Measurements from ENCODE around the gene PCNT. TPM values are rescaled to one million over a fixed set of nuclear protein-coding genes. Genes with fewer than 3 reads are reported as not detected.

The PCNT gene
- total RNA-seq, 1 experiment from 2014 or later, result 41.0 TPM

GRCh38 chr21:46404306-46404705 lies 80.3 kb downstream of the PCNT start:
- H3K36me3 Mint-ChIP-seq, result peaks cover 31% of the 10 kb centered on the region
- ATAC-seq (no peak), DNase-seq (ENCODE audit: low spot score) (no peak)
- H3K4me3 Mint-ChIP-seq, result no peak overlapping the region
- H3K27me3 Mint-ChIP-seq (ENCODE audit: low read depth), result no peaks in the 10 kb centered on the region
- CTCF ChIA-PET, result no interaction called here
- TF ChIP-seq HMGXB4 (CRISPR knock-in tag; IDR thresholded peaks at IDR 0.05) (no peak), SMAD4 (CRISPR knock-in tag; IDR thresholded peaks at IDR 0.05) (no peak), PRDM15 (CRISPR knock-in tag; IDR thresholded peaks at IDR 0.05) (no peak), CREB1 (CRISPR knock-in tag; IDR thresholded peaks at IDR 0.05) (no peak), ZNF317 (CRISPR knock-in tag; IDR thresholded peaks at IDR 0.05; ENCODE audit: borderline replicate concordance, low read depth) (no peak), PREB (CRISPR knock-in tag; IDR thresholded peaks at IDR 0.05; ENCODE audit: borderline replicate concordance) (no peak)
- H3K4me1 Mint-ChIP-seq, result peaks cover 6% of the 10 kb centered on the region
- POLR2A ChIA-PET, result no interaction called here
- H3K9me3 Mint-ChIP-seq, result no peaks in the 10 kb centered on the region
- H3K27ac Mint-ChIP-seq, result no peak overlapping the region

- DNase-seq (ENCODE audit: low spot score) (no peak), ATAC-seq (no peak)
- Mint-ChIP-seq H3K4me3 (no peak overlapping the region), H3K4me1 (peaks cover 23% of the 10 kb centered on the region), H3K9me3 (no peaks in the 10 kb centered on the region), H3K27me3 (ENCODE audit: low read depth) (no peaks in the 10 kb centered on the region), H3K27ac (0 out of 2 replicates have a peak overlapping the region, but pooled peaks have one; percentile 61), H3K36me3 (peaks cover 20% of the 10 kb centered on the region)
- TF ChIP-seq TP53 (CRISPR knock-in tag; IDR thresholded peaks at IDR 0.05) (no peak), MYBL2 (CRISPR knock-in tag; IDR thresholded peaks at IDR 0.05) (no peak), NFYB (CRISPR knock-in tag; conservative IDR thresholded peaks at IDR 0.05; ENCODE audit: low read depth) (no peak), AR (CRISPR knock-in tag; IDR thresholded peaks at IDR 0.05) (no peak), ZNF281 (CRISPR knock-in tag; IDR thresholded peaks at IDR 0.05) (no peak), RORB (CRISPR knock-in tag; IDR thresholded peaks at IDR 0.05) (no peak), SMAD3 (CRISPR knock-in tag; IDR thresholded peaks at IDR 0.05; ENCODE audit: borderline replicate concordance) (no peak), TEAD1 (CRISPR knock-in tag; IDR thresholded peaks at IDR 0.05) (no peak), RELA (CRISPR knock-in tag; IDR thresholded peaks at IDR 0.05; ENCODE audit: borderline replicate concordance) (no peak)
- CTCF ChIA-PET, result no interaction called here
- POLR2A ChIA-PET, result no interaction called here
Observed at GRCh38 chr21:46406001-46406400, 82.0 kb downstream of the PCNT start.
